T-helper 22 cell (primary cell): ENCODE data around the gene SNCA.

Experiments used
- DNase-seq: peaks from one replicate; pipeline ENCODE4 v3.0.0-alpha.2; 2020; ENCODE audit warnings: low read depth

Gene SNCA

DNA sequence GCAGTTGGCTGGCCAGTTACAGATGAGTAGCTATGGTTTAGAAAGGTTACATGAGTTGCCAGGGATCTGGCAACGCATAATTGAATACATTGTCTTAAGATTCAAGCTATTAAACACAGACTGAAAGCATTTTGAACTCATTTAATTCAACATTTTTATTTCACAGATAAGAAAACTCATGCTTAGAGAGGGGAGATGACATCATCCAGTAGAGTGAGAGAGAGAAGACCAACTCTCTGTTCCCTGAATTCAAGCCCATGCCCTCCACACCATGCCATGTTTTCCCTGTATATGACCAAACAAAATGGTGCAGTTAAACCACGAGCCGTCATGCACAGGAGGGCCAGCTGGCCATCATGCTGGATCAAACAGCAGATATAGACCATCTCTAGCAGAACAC is 22.6 kb downstream of the SNCA start:
- no peak for DNase-seq

DNA sequence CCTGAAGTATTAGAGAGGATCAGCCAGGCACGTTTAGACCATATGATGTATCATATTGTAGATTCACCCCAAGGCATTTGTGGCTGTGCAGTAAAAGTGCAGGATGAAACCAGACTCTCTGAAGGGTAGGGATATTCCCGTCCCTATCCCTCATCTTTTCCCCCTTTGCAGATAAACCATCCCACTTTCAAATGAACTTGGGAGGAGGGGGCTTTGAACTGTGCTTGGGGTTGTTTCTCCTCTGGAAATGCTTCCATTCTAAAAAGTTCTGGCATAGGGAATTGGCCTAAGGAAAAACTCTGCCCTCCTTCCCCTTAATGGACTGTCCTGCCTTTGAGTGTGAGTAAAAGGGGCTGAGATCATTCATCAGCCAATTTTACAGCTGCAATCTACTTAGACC is 23.8 kb downstream of the SNCA start:
- no peak for DNase-seq

DNA sequence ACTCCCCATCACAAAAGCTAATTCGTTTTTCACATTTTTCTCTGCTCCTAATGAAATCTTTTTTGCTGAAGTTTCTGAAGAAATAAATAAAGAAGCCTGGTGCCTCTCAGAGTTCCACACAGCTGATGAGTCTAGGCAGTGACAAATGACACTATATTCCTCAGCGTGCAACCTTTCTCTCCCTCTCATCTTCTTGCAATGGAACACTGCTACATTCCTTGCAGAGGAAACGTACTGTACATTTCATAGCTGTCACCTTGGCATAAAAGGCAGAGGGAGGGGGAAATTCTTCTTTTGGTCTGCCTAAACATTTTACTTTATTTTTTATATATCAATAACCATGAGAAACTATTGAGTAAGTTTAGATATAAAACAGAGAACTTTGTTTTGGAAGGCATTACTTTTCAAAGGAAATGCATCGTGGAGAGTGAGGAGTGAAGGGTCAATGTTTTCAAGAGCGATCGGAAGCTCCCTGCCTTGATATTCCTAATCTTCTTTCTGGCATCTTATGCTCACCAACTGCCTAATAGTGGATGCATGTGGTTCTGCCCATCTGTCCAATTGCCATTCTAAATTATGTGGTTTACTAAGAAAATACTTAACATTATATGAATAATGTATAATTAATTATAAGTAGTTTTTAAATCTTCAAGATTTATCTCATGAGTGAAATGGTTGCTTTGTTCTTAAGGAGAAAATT is 29.4 kb downstream of the SNCA start:
- no peak for DNase-seq

- no peak for DNase-seq
Measured at GRCh38 chr4:89805297-89805696, 31.7 kb downstream of the SNCA start.

DNA sequence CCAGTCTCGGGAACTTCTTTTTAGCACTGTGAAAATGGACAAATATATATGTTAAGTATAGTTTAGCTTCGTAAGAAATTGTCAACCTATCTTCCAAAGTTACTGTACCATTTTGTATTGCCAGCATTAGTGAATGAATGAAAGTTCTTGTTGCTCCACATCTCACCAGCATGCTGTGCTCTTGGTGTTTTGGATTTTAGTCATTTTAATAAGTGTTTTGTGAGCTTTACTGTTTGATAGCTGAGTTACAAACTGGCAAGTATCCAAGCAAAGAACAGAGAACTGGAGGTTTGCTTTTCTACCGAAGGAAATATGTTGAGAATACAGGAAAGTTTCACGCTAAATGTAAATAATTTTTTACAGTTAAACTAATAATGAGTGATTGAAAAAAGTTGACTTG is 33.0 kb downstream of the SNCA start:
- DNase-seq = no peak

GRCh38 chr4:89803036-89803435 is 33.9 kb downstream of the SNCA start:
- DNase-seq = no peak

DNA sequence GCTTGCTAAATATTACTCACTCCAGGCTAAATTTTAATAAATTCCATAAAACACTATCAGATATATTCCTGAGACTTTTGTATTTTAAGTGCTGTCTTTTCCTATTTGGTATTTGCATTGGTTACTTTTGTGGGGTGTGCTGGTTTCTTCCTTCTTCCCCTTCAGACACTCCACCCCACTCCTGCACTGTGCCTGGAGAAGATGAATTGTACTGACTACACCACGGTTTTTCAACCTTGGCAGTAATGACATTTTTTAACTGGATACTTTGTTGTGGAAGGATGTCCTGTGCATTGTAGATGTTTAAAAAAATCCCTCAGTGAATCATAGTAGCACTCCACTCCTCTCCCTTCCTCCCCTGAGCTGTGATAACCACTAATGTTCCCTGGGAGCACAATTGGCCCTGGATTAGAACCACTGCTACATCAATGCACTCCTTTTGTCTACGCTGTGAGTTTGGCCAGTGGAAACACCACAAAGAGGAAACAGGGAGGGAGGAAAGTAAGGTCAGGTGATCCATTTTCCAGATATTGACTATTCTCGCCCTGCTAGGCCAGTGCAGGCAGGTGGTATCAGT is 36.3 kb downstream of the SNCA start:
- no peak for DNase-seq

DNA sequence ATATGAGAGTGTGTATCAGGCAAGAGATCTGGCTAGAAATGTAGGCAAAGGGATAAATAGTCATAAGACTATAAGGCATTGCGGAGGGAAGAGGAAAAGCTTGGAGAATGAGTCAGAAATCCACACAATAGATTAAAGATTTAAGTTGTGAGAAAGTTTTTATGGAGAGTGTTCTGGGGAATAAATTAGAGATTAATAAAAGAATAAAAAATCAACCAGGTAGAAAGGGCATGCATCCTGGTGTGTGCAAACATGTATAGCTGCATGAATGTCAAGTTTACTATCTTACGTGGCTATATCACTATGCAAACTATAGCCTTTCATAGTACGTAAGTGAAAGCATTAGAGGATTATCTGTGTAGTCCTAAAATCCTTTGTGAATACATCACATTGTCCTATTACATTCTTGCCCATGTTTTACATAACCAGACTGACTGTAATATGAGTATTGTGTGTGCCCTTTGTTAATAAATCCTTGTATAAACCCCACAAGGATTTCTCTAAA is 36.9 kb downstream of the SNCA start:
- no peak for DNase-seq

DNA sequence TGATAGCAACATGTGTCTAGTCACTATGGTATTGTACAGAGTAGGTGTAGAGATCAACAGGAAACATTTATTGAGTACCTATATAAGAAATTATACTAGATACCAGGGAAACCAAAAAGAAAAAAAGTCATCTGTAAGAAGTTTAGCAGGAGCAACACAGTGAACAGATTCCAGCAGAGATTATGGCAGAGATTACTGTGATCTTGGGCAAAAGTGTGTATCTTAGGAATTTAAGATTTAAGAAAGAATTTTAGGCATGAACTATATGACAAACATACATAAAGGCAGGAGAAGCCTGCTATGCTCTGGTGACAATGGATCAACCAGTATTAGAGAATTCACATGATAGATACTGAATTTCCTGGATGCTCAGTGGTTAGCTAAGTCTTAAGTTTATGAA is 37.9 kb downstream of the SNCA start:
- DNase-seq = no peak

GRCh38 chr4:89797117-89797516 is 39.8 kb downstream of the SNCA start:
- DNase-seq = no peak

DNA sequence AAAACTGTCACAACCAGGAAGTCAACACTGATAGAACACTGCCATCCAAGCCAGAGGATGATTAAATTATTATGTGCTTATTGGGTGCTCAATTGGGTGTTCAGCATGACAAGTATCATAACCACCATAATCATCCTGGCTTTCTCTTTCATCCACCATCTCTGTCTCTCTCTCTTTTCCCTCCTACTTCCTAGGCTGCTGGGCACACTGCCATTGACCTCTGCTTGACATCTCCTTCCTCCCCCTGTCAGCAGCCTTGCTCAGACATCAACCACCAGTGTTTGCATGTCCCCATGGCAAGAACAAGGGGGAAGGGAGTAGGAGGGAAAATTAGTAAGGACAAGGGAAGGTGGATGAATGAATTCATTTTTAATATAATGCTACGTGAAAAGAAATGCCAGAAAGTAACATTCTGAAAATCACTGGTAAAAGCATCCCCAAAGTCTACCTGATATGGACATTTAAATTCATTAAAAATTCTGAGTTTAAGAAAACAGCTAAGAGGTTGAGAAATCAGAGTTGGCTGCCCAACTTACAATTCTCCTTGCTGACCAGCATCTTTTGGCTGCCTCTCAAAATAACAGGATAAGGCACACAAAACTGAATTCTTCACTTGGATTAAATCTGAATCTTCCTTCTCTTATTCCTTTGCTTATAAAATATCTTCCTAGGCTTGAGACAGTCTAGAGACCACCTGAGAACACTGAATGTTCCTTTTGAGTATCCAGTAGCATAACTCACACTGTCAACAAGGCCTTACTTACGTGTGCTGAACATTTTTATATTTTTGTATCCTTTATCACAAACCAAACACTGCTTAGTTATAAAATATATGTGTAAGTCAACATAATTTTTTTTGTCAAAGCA is 48.5 kb downstream of the SNCA start:
- DNase-seq = no peak

- DNase-seq = no peak
Measured at GRCh38 chr4:89784686-89785231, 52.2 kb downstream of the SNCA start.

DNA sequence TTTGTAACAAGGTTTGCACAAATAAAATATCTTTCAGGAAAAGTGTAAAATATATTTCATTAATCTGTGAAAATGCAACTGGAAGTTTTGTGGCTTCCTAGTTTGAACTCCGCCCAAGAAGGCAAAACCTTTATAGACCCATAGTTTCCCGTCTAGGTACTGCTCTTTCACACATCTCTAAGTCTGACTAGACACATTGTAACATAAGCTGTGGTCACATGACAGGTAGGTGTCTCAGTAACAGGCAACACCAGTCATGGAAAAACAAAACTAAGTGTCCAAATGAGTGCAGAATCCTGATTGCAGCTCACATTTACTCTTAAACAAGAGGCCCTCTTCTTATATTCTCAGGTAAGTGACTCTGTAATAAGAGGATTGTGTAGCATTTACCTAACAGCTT is 55.6 kb downstream of the SNCA start:
- no peak for DNase-seq

DNA sequence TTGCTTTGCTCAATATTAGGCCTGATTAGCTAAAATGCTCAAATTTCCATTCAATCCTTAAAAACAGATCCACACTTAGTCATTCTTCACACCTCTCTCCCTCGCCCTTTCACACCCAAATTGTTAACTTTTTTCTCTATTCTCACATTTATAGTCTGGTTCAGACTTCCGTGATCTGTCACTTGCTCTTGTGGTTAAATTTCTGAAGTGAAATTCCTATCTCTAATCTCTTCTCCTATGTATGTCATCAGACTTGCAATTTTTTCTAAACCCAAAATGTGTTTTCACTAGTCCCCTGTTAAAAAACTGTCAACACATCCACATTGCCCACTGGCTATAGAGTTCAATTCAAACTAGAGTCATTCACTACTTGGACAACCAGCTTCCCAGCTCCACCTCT is 63.2 kb downstream of the SNCA start:
- DNase-seq = no peak

- DNase-seq = no peak
Measured at GRCh38 chr4:89769856-89770255, 67.1 kb downstream of the SNCA start.

DNA sequence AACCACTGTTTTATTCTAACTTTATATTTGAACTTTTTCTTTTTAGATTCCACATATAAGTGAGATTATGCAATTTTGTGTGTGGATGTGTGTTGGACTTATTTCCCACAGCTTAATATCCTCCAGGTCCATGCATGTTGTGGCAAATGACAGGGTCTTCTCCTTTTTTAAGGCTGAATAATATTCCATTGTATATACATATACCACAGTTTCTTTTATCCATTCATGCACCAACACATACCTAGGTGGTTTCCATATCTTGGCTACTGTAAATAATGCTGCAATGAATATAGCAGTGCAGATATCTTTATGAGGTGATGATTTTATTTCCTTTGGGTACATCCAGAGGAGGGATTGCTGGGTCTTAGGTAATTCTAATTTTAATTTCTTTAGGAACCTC is 69.0 kb downstream of the SNCA start:
- no peak for DNase-seq

GRCh38 chr4:89765966-89766365 is 71.0 kb downstream of the SNCA start:
- no peak for DNase-seq

GRCh38 chr4:89765528-89765927 is 71.4 kb downstream of the SNCA start:
- DNase-seq = no peak

DNA sequence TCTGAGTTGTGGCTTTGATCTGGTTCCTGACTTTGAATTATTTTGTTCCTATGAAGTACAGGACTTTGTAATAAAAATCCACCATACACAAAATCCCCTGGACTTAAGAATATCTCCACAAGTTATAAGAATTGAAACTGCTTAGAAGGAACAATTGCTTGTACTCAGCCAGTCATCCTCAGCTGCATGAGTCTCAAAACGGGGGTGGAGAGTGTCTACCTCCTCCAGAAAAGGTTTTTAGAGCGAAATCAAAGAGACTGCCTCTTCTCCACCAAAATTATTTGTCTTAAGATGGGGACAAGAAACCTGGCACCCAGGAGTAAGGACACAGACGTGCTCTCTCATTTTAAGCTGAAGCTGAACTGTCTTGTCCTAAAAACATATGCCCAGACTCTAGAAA is 74.7 kb downstream of the SNCA start:
- DNase-seq = no peak

DNA sequence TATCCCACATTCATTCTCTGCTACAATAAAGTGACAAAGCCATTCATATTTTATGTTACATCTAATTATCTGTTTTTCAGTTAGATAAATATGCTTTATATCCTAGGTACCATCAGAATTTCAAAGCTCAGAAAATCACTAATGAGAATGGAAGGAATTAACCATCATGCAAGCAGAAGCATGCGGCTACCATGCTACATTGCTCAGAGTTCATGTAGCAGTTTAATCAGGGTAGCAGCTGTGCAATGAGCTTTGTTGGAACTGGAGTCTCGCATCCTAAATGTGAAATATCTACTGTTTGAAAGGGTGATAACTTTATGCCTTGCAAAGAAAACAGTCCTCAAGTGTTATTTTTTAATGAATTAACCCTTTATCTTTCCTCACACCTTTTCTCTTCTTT is 77.5 kb downstream of the SNCA start:
- DNase-seq = no peak

GRCh38 chr4:89757154-89757719 is 79.7 kb downstream of the SNCA start:
- DNase-seq = no peak

- no peak for DNase-seq
Measured at GRCh38 chr4:89755220-89755619, 81.7 kb downstream of the SNCA start.
